GM11168 (cell line): ENCODE data around the gene CLN5.
"Not testable (repeated sequence)": the region's sequence is repeated elsewhere in the genome, so short reads cannot be mapped to it uniquely, and the experiment has no call there.

Experiments
- in situ Hi-C: fragments of 300-500 bp; cut with MboI; formaldehyde crosslinking; loops from one replicate; pipeline ENCODE4 v1.12.0; 2022; ENCODE audit warnings: low sequenced_read_pairs; ENCODE audit not compliant: unreplicated experiment

The CLN5 gene

DNA sequence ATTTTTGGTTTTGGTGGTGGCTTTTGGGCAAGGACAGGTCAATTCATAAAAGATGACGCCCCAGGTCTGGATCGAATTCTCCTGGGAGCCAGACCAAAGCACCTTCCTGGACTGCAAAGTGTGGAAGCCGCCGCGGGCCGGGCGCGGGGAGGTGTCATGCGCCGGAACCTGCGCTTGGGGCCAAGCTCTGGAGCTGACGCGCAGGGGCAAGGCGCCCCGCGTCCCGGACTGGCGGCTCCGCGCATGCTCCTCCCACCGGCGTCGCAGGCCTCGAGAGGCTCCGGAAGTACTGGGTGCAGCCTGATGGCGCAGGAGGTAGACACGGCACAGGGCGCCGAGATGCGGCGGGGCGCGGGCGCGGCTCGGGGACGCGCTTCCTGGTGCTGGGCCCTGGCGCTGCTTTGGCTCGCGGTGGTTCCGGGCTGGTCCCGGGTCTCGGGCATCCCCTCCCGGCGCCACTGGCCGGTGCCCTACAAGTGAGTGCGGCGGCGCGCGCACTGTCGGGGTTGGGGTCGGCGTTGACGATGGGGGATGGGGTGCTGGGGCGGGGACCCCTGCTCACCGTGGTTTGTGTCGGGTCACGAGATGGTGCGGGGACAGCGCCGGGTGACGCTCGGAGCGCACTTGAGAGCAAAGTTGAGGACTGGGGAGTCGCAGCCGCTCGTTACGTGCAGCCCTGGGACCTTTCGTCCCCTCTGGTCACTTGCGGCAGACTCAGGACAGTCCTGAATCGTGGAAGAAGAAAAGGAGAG lies at the start of gene CLN5:
TSS of gene CLN5 (plus strand) at position 286 of the 752 bp plus-strand sequence. CDS start at position 304, 18 bp downstream.
- in situ Hi-C loops = no loop called here

DNA sequence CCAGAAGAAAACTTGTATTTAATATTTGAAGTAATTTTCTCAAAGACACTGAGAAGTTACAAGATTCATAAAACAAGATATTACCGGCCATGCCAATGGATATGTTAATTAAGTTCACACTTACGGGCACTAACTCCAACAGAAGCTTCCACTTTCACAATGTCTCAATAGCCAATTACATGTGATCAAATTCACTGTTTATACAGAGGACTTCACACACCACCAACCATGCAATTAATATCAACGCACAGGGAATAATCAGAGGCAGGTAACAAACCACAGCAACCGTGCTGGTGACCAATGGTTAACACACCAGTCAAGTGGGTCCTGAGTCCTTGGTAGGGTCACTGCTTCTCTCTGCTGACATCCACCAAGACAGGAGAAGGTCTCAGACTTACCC lies 49.5 kb upstream of the CLN5 start:
- in situ Hi-C loops = no loop called here

DNA sequence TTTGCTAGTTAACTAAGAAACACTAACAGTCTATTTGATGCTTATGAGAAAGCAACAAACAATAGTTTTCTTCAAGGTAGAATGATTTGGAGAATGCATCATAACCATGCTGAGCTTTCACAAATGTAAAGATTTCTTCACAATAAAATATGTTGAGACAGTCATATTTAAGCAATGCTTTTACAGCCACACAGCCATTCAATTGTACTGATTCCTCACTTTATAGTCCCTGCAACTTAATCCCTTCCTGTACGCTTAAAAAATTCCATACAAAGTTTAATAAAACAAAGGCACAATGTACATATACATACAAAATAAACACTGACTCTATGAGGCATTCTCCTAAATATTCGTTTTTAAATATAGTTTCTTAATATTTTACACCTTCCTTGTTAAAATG lies 48.2 kb upstream of the CLN5 start:
- in situ Hi-C loops = no loop called here

DNA sequence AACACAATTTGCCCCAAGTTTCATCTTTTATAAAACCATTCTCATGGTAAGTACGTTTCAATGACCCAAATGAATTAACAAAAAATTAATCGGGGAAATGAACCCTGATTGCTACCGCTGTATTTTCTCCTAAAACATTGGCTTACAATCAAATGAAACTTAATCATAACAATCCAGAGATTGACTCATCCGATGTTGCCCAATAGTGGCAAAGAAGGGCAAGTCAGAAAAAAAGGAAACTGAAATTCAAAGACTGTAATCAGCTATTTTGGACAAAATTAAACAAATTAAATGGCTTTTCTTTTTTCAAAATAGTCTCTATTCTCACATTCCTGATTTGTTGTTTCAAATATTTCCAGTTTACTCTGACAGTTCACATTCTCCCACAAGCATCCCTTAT lies 47.4 kb upstream of the CLN5 start:
- in situ Hi-C loops = no loop called here

DNA sequence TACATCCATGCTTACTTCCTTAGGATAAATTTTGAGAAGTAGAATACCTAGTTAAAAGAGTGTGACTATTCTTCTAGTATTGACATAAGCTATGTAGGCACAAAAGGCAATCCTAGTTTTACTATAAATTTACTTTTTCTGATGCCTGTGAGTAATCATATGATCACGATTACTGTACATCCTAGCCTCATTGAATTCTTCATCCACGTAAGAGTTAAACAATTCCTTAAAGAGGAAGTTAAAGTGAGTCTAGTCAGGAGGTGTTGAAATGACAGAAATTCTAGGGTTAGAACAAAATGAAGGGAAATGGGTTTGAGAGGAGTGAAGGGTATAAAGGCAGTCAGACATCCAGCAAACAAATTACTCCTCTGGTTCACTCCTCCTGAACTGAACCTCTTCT lies 43.7 kb upstream of the CLN5 start, which contains the start of gene ACOD1:
TSS of gene ACOD1 (plus strand) at position 363 of the 400 bp plus-strand sequence. CDS start 48 bp downstream, outside the sequence.
- in situ Hi-C loops = no loop called here

DNA sequence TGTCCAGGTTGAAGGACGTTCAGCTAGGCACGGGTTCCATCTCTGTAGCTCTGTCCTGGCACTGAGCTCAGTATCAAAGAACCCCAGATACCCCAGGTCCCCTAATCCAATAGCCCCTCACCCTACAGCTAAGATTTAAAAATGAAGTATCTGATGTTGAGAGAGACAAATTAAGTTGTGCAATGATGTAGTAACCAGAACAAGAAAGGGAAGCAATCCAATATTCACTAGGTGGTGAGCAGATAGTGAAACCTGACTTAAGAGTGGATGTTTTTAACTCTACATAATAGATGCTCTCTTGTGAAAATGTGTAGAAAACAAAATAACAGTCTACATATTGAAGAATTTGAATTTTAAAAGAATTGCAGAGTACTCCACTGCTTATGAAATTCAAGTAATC lies 41.8 kb upstream of the CLN5 start:
- in situ Hi-C loops = no loop called here

DNA sequence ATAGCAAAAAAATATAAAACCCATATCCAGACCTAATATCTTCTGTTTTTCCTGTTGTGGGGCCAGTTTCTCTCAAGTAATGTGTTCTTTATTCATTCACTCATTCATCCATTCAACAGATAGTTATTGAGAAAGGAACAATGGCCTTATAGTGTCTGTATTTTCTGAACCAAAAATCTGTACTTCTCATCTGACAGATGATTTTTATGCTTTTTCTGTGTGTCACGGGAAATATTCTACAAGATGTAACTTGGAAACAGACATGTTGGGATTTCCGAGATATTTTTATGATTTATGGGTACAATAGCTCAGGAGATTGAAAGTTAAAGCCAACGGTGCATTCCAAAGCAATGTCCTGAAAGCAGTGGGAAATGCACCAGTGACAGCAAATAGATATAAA lies 37.9 kb upstream of the CLN5 start:
- in situ Hi-C loops = no loop called here

DNA sequence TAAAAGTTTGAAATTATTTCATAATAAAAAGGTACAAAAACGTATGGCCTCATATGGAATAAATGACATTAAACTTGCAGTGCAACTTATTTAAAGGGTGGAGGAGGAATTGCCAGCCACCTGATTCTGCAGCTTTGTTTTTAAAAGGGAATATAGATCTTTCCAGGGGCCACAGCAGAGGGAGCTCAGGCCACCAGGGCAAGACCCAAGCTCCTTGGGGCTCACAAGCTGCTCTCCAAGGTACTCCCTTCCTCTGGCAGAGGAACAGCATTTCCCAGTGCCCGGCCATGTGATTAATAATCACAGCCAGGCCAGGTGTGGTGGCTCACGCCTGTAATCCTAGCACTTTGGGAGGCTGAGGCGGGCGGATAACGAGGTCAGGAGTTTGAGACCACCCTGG lies 37.3 kb upstream of the CLN5 start:
- in situ Hi-C loops = no loop called here

DNA sequence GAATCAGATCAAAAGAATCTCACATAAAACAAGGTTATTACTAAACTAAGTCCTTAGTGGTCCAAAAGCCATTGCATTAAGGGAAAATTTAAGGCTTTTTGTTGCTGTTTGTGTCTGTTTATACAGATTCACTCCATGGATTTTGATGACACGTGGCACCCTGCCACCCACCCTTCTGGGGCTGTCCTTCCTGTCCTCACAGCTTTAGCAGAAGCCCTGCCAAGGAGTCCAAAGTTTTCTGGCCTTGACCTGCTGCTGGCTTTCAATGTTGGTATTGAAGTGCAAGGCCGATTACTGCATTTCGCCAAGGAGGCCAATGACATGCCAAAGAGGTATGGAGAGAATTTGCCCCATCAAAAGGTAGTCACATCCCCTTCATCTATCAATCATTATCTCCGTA lies 36.7 kb upstream of the CLN5 start:
- in situ Hi-C loops = no loop called here

DNA sequence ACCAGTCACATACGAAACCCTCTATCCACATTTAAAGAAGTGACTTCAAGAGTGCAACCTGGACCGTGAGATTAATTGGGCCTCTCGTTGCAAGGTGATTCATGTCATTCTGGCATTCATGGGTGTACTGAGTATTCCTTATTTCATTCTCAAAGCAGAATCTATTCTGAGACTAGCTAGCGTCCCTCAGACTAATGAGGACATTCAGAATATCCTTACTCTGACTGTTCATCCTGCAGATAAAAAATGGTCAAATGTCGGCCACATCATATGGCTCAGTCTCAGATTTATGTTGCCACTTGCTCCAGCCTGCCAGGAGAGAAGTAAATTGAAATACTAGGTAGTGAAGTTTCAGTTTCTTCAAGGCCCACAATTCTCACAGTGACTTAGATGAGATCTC lies 36.2 kb upstream of the CLN5 start:
- in situ Hi-C loops = no loop called here

DNA sequence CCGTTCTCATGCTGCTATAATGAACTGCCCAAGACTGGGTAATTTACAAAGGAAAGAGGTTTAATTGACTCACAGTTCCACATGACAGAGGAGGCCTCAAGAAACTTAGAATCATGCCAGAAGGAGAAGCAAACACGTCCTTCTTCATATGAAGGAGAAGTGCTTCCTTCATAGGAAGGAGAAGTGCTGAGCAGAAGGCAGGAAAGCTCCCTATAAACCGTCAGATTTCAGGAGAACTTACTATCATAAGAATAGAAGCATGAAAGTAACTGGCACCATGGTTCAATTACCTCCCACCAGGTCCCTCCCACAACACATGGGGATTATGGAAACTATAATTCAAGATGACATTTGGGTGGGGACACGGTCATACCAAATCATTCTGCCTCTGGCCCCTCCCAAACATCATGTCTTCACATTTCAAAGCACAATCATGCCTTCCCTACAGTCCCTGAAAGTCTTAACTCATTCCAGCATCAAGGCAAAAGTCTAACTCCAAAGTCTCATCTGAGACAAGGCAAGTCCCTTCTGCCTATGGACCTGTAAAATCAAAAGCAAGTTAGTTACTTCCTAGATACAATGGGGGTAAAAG lies 32.9 kb upstream of the CLN5 start:
- in situ Hi-C loops = no loop called here

DNA sequence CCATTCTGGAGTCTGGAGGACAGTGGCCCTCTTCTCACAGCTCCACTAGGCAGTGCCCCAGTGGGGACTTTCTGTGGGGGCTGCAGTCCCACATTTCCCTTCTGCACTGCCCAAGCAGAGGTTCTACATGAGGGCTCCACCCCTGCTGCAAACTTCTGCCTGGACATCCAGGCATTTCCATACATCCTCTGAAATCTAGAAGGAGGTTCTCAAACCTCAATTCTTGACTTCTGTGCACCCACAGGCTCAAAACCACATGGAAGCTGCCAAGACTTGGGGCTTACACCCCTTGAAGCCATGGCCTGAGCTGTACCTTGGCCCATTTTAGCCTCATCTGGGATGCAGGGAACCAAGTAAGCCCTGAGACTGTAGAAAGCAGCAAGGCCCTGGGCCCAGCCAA lies 32.1 kb upstream of the CLN5 start:
- in situ Hi-C loops = not testable (repeated sequence)

DNA sequence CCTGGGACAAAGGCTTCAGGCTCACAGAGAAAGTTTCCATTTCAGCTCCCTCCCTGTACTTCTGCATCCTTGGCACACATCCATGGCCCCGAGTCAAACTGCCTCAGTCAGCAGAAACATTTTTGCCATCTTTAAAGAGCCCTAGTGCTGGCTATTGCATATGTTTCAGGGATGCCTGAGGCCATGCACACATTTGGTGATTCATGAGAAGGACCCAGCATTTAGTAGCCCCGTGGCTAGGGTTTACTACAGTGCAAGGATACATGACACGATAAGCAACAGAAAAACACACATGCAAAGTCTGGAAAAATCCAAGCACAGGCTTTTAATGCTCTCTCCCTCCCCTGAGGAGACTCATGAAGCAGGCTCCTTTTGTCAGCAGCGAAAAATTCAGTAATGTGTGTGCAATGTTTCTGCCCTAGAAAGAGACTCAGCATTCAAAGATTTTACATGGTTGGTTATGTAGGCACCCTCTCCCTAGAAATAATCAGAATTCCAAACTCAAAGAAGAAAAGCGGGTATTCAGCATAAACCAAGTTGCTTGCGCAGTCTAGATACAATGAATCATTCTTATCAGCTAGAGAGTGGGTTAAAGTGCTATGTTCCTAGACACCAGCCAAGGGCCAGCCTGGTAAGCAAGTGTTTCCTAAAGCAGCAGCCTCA lies 26.0 kb upstream of the CLN5 start:
- in situ Hi-C loops = no loop called here

DNA sequence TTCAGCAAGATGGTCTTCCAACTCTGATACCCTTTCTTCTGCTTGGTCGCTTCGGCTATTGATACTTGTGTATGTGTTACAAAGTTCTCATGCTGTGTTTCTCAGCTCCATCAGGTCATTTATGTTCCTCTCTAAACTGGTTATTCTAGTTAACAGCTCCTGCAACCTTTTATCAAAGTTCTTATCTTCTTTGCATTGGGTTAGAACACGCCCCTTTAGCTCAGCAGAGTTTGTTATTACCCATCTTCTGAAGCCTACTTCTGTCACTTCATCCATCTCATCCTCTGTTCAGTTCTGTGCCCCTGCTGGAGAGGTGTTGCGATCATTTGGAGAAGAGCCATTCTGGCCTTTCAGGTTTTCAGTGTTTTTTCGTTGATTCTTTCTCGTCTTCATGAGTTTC lies 24.9 kb upstream of the CLN5 start:
- in situ Hi-C loops = no loop called here

DNA sequence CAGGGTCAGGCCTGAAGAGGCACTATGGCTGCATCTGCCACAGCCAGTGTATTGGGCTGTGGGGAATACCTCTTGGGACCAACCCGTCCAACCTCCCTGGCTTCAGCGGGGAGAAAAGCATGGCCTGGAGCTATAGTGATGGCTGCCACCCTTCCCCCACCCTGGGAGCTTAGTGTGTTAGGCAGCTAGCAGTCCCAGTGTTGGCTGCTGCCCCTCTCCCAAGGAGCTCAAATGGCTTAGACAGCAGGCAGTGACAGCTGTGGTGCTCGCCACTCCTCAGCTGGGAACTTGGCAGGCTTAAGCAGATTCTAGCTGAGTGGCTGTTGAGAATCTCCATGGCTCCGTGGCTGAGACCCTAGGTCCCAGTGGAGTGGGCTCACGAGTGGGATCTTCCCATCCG lies 23.8 kb upstream of the CLN5 start:
- in situ Hi-C loops = no loop called here

DNA sequence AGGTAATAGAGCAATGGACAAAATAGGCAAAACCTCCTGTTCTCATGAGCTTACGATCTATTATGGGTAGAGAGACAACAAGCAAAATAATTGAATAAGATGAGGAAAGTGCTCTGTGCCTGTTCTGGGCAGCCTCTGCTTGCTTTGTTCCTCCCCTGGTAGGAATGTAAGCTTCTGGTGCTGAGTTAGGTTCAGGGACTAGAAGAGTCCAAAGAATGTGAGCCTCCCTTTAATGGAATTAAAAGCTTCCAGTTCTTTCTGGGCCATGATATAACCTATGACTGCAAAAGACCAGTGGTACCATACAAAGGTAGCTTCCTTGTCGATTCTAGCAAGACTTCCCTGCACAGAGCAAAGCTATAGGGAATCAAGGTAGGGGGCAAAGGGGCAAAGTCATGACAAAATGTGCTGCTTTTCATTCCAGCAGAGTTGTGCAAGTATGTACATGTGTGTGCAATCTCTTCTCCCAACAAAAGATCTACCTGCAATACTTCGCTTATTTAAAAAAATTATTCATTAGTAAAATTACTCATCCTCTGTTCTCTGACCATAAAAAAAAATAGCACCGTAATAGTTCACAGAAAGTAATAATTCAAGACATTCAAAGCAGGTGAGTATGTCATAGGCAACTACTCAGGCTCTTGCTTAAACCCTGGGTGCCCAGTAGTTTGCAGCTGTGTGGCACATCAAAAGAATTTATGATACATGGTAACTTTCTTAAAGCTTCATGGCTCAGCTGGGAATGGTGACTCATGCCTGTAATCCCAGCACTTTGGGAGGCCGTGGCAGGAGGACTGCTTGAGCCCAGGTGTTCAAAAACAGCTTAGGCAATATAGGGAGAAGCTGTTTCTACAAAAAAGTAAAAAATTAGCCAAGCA lies 22.2 kb upstream of the CLN5 start:
- in situ Hi-C loops = no loop called here

DNA sequence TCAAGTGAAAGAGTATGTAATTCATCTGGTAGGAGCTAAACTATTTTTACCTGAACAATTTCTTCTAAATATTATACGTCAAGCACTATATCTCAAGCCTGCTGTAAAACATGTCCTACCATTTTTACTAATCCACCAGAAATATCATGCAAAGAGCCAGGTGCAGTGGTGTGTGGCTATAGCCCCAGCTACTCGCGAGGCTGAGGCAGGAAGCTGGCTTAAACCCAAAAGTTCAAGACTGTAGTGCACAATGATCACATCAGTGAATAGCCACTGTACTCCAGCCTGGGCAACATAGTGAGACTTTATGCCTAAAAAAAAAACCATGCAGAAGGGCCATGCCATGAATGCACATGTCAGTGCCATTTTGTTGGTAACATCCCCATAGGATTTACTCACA lies 20.7 kb upstream of the CLN5 start:
- in situ Hi-C loops = no loop called here

DNA sequence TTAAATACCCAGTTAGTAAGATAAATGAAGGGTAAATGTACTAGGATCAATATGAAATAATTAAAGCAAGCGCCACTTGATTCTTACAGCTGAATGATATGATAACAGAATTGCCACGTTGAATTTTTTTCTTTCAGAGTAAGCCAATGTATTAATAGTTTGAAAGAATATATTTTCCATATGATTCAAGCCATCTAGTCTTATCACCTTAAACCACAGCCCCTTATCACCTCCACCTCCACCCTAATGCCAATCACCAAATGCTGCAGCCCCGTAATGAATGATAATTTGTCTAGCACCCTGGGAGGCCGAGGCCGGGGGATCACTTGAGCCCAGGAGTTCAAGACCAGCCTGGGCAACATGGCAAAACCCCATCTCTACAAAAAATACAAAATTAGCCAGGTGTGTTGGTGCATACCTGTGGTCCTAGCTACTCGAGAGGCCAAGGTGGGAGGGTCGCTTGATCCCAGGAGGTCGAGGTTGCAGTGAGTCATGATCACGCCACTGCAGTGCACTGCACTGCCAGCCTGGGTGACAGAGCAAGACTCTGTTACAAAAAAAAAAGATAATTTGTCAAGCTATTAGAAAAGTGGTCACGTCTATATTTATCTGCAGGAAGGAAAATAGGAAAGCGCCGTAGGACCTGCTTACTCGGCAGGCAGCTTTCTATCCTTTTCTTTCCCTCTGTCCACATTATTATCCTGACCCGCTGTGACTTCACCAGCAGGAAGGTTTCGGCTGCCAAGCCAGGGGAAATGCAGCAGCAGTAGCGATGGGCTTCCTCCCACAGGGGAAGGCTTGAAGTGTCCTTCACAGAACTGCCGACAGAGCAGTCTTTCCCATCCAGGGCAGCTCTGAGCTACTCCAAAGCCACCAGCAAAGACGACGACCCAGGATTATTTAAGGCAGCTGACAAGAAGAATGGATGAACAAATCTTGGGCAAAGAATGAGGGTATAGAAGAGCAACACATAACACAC lies 19.7 kb upstream of the CLN5 start:
- in situ Hi-C loops = no loop called here

DNA sequence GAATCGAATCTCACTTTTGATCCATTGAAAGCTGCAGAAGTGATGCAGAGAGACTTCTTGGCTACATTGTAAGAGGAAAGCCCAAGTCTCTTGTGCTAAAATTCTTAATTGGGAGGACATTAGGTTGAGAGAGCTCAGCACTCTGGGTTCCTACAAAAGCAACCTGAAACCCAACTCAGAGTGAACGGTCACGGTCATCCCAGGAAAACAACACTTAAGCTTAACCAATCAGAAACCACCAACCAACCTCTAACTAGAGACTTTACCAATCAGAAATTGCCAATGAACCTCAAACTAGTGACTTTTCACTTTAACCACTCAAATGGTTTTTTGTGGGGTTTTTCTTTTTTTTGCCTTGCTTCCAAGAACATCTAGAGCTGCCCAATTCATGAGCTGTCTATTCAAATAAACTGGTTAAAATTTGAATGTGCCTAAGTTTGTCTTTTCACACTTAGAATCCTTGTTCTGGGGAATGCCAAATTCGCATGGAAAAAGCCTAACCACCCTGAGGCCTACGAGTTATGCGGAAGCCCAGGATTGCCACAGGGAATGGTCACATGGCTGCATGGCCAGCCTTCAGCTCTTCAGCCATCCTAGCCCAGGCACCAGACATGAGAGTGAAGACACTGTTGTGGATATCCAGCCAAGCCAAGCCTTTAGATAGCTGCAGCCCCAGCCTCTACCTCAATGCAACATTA lies 17.8 kb upstream of the CLN5 start:
- in situ Hi-C loops = no loop called here
